Measurements from ENCODE around the gene AHCTF1. TPM values are rescaled to one million over a fixed set of nuclear protein-coding genes. Genes with fewer than 3 reads are reported as not detected.

The AHCTF1 gene
- total RNA-seq, 1 donor from 2014 or later = 28.2 TPM

DNA sequence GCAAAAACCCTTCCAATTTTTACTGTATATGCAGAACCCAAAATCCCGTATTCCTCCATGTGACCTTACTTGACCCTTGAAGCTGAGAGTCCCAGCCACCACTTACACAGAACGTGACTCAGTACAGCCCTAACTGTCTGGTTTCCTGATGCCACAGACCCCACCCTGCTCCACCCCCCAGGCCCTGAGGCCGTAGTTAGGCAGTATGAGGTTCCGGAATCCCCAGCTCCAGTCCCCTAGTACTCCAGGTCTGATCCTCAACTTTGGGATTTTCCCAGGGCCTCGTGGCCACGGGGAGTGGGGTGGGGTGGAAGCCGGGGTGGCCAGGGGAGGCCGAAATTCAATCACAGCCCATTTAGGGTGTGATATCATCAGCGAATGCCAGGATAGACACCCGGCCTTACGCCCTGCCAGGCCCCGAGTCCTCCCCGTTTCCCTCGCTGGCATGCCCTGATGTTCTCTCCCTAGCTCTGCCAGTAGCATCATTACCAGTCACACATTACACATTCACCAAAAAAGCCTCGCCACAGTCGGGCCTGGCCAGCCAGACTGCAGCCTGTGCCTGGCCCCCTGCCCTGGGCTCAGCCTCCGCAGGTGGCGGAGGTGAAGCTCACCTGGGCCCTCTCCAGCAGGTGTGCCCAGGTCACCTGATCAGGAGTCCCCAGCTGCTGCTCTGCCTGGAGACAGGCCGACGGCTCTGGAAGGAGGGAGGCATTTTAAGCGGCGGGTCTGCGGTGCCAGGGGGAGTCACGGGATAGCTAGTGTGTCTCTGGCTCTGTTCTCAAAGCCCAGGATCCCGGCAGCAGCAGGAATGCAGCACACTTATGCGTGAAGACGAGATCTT is 136.7 kb downstream of the AHCTF1 start:
- Histone ChIP-seq H3K4me3 (ENCODE audit: low read depth, low read length) (no peak overlapping the region), H3K27me3 (ENCODE audit: control insufficient read depth, insufficient read depth, low read length) (no peaks in the 10 kb centered on the region), H3K36me3 (ENCODE audit: control insufficient read depth, insufficient read depth, low read length) (no peaks in the 10 kb centered on the region)
- DNase-seq (ENCODE audit: low read depth) (peak; percentile 17), FAIRE-seq (no peak)
- TF ChIP-seq, protein P1, sequence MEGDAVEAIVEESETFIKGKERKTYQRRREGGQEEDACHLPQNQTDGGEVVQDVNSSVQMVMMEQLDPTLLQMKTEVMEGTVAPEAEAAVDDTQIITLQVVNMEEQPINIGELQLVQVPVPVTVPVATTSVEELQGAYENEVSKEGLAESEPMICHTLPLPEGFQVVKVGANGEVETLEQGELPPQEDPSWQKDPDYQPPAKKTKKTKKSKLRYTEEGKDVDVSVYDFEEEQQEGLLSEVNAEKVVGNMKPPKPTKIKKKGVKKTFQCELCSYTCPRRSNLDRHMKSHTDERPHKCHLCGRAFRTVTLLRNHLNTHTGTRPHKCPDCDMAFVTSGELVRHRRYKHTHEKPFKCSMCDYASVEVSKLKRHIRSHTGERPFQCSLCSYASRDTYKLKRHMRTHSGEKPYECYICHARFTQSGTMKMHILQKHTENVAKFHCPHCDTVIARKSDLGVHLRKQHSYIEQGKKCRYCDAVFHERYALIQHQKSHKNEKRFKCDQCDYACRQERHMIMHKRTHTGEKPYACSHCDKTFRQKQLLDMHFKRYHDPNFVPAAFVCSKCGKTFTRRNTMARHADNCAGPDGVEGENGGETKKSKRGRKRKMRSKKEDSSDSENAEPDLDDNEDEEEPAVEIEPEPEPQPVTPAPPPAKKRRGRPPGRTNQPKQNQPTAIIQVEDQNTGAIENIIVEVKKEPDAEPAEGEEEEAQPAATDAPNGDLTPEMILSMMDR (IDR thresholded peaks at IDR 0.05; ENCODE audit: insufficient read depth, low read length, severe bottlenecking) = no peak

DNA sequence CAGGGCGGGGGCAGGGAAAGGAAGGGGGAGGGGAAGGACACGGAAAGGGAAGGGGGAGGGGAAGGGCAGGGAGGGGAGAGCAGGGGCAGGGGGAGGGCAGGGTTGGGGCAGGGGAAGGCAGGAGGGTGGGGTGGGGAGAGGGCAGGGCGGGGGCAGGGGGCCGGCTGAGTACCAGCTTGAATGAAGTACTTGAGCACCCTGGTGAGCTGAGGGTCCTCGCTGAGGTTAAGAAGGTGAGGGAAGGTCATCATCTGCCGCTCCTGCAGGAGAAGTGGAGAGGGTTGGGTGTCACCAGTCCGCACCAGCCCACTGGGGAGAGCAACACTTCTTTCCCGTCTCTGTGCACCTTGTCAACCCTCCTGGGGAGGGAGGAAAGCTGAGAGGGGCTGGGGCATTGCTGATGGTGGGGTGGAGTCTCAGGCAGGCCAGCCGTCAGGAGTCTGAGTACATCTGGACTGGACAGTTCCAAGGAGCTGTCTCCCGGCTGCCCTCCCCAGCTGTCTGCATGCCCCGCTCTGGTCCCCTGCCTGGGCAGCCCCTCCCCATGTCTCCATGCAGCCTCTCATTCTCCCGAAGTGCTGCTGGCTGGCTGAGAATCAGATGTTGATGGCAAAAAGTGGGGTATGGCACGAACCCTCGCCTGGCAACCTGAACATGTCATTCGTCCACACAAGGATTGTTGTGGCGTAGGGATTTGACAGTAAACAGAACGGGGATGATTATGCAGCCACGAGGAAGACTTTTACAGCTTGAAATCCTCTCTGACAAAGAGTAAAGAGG is 137.5 kb downstream of the AHCTF1 start:
- FAIRE-seq (peak; percentile 55), DNase-seq (ENCODE audit: low read depth) (no peak)
- no peak overlapping the region for H3K4me3 ChIP-seq (ENCODE audit: low read depth, low read length)
- no peaks in the 10 kb centered on the region for H3K36me3 ChIP-seq (ENCODE audit: control insufficient read depth, insufficient read depth, low read length)
- H3K27me3 ChIP-seq (ENCODE audit: control insufficient read depth, insufficient read depth, low read length) = no peaks in the 10 kb centered on the region
- TF ChIP-seq, protein P1 (IDR thresholded peaks at IDR 0.05; ENCODE audit: insufficient read depth, low read length, severe bottlenecking) = no peak

DNA sequence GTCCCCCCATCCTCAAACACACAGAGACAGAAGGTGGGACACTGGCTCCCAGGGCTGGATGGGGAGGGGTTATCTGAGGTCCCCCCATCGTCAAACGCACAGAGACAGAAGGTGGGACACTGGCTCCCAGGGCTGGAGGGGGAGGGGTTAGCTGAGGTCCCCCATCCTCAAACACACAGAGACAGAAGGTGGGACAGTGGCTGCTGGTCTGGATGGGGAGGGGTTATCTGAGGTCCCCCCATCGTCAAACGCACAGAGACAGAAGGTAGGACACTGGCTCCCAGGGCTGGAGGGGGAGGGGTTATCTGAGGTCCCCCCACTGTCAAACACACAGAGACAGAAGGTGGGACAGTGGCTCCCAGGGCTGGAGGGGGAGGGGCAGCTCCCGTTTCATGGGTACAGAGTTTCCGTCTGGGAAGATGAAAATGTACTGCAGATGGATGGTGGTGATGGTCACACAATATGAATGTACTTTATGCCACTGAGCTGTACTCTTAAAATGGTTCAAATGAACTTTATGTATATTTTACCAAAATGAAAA is 138.3 kb downstream of the AHCTF1 start:
- no peaks in the 10 kb centered on the region for H3K27me3 ChIP-seq (ENCODE audit: control insufficient read depth, insufficient read depth, low read length)
- TF ChIP-seq, protein P1 (IDR thresholded peaks at IDR 0.05; ENCODE audit: insufficient read depth, low read length, severe bottlenecking) = no peak
- H3K36me3 ChIP-seq (ENCODE audit: control insufficient read depth, insufficient read depth, low read length) = no peaks in the 10 kb centered on the region
- DNase-seq (ENCODE audit: low read depth) (no peak), FAIRE-seq (no peak)
- H3K4me3 ChIP-seq (ENCODE audit: low read depth, low read length) = no peak overlapping the region

DNA sequence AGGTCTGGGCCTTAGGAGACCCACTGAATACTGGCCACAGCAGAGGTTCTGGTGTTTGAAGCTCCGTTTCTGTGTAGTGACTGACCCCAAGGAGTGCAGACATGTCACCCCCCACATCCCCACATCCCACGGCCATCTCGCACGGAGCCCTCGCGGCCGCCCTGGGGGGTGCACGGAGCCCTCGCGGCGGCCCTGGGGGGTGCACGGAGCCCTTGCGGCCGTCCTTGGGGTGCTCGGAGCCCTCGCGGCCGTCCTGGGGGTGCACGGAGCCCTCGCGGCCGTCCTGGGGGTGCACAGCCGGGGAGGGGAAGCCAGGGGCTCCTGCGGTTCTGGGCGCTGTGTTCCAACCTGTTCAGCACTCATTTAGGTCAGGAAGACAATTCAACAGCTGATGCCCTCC is 139.1 kb downstream of the AHCTF1 start:
- Histone ChIP-seq H3K4me3 (ENCODE audit: low read depth, low read length) (no peak overlapping the region), H3K27me3 (ENCODE audit: control insufficient read depth, insufficient read depth, low read length) (no peaks in the 10 kb centered on the region), H3K36me3 (ENCODE audit: control insufficient read depth, insufficient read depth, low read length) (no peaks in the 10 kb centered on the region)
- TF ChIP-seq, protein P1 (IDR thresholded peaks at IDR 0.05; ENCODE audit: insufficient read depth, low read length, severe bottlenecking) = no peak
- DNase-seq (ENCODE audit: low read depth) (no peak), FAIRE-seq (no peak)

DNA sequence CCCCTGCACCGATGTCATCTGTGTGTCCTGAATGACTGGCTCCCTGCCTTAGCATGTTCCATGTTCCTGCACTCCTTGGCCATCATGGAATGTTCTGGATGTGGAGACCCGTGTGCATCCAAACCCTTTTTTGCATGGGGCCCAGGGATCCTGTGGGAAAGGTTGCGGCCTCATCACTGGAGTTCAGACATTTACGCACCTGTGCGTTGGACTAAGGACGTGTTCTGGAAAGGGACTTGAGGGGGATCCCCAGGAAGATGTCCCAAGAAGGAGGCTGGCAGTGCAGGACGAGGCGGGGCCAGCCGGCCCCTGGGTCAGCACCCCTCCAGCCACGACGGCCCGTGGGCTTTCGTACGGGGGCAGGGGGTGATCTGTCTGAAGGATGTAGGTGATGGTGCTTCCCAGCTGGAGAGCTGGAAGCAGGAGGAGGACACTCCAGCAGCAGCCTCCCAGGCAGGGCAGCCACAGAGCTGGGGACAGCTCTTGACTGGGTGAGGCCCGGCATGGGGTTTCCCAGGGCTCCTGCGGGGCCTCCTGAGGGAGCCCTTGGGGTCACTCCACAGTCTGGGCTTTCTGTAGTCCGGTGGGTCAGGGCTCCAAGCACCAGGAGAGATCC is 140.3 kb downstream of the AHCTF1 start:
- H3K27me3 ChIP-seq (ENCODE audit: control insufficient read depth, insufficient read depth, low read length) = no peaks in the 10 kb centered on the region
- H3K4me3 ChIP-seq (ENCODE audit: low read depth, low read length) = no peak overlapping the region
- TF ChIP-seq, protein P1 (IDR thresholded peaks at IDR 0.05; ENCODE audit: insufficient read depth, low read length, severe bottlenecking) = no peak
- FAIRE-seq = no peak
- no peak for DNase-seq (ENCODE audit: low read depth)
- no peaks in the 10 kb centered on the region for H3K36me3 ChIP-seq (ENCODE audit: control insufficient read depth, insufficient read depth, low read length)
